Measurements from ENCODE around the gene EXOC4. TPM values are rescaled to one million over a fixed set of nuclear protein-coding genes. Genes with fewer than 3 reads are reported as not detected.
A peak's percentile ranks its signal among the peaks of the same experiment; 100 is the strongest.

Gene EXOC4
- total RNA-seq, 2 donors from 2014 or later: 53.5 to 62.3 TPM

DNA sequence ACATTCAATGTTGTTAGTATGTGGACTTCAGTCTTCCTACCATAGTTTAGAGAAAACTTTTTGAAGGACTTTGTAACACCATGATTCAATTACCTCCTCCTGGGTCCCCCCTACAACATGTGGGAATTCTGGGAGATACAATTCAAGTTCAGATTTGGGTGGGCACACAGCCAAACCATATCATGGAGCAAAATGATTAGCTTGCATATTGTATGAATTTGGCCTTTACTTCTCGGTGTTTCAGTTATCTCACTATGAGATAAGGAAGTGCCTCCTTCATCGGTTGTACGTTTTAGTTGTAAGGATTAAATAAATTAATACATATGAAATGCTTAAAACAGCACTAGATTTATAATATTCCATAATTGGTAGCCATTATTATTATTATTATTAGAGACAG lies 428.7 kb downstream of the EXOC4 start:
- Mint-ChIP-seq H3K27me3 (no peaks in the 10 kb centered on the region), H3K36me3 (ENCODE audit: low read depth) (no peaks in the 10 kb centered on the region), H3K4me3 (no peak overlapping the region), H3K27ac (no peak overlapping the region), H3K9me3 (no peaks in the 10 kb centered on the region), H3K4me1 (no peaks in the 10 kb centered on the region)
- ATAC-seq (replicated peaks): no peak

DNA sequence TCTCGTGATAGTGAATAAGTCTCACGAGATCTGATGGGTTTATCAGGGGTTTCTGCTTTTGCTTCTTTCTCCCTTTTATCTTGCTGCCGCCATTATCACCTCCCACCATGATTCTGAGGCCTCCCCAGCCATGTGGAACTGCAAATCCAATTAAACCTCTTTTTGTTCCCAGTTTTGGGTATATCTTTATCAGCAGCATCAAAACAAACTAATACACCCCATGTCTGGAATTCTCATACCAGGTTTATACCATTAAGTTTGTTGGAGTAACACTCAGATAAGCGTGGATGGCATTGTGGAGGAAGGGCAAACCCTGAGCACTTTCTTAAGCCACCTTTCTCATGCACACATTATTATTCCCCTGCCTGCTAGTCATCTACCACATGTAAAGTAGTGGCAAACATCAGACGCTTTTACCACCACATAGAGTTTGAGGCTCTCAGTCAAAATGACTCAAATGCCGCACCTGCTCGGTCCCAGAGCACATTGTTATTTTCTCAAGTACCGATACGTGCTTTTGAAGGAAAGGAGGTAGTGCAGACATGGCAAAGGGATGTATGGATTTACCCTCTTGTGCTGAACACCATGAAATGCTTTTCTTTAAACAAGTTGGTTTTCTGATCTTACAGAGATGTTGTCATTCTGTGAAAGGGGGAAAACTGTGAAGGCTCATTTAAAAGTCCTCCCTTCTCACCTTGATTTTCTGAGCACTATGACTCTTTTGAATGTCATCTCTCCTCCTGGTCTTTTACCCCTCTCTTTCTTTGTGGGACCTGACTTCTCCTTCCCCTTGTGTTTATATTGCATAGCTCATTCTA lies 429.7 kb downstream of the EXOC4 start:
- peak; percentile 53 for ATAC-seq (replicated peaks)
- no peaks in the 10 kb centered on the region for H3K9me3 Mint-ChIP-seq
- no peaks in the 10 kb centered on the region for H3K27me3 Mint-ChIP-seq

DNA sequence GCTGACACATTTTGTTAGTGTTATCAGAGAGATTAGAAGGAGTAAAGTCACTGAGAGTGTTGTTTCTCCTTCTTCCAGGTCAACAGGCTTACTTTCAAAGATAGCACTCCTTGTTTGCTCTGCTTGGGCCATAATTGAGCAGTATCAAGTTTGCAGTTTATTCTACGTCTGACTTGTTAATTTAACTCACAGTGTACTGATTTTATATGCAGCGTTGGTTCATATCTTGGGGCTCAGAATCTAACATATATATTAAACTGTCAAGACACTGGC lies 430.2 kb downstream of the EXOC4 start:
- Mint-ChIP-seq H3K9me3 (no peaks in the 10 kb centered on the region), H3K4me3 (no peak overlapping the region), H3K4me1 (no peaks in the 10 kb centered on the region), H3K27me3 (no peaks in the 10 kb centered on the region), H3K36me3 (ENCODE audit: low read depth) (no peaks in the 10 kb centered on the region), H3K27ac (no peak overlapping the region)
- no peak for ATAC-seq (replicated peaks)

More for the DNA sequence above, 429.7 kb downstream of the EXOC4 start:
- Mint-ChIP-seq H3K4me1 (no peaks in the 10 kb centered on the region), H3K27ac (no peak overlapping the region), H3K36me3 (ENCODE audit: low read depth) (no peaks in the 10 kb centered on the region), H3K4me3 (no peak overlapping the region)

DNA sequence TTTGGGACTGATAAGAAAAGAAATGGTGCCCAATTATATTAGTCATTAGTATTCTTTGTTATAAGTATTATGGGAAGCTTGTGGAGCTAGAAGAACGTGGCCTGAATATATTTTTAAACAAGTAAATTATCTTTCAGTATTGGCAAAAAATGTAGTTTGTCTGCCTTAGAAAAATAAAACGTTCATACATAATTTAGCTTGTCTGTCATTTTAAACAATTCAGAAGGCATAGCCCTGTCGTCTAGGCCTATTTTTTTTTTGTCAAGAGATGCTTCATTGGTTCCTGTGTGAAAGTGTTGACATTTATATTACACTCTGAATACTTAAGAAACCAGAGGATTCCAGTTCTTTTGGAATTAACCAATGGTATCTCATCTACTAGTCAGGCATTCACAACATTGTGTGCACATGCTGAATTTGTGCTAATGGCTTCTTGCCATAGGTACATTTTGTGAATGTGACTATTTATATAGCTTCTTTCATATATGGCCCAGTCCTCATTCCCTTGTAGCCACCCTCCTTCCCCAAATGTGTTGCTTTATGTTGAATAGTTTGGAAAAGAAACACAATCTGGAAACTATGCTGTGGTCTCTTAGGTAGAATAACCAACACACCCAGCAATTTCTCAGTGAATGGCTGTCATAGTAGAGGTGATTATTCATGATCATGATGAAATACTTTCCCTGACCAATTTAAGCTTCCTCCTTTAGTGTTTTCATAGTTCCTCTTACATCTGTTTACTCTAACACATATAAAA lies 435.8 kb downstream of the EXOC4 start:
- Mint-ChIP-seq H3K4me1 (no peaks in the 10 kb centered on the region), H3K36me3 (ENCODE audit: low read depth) (no peaks in the 10 kb centered on the region), H3K4me3 (no peak overlapping the region), H3K9me3 (no peaks in the 10 kb centered on the region), H3K27ac (no peak overlapping the region), H3K27me3 (no peaks in the 10 kb centered on the region)
- no peak for ATAC-seq (replicated peaks)

DNA sequence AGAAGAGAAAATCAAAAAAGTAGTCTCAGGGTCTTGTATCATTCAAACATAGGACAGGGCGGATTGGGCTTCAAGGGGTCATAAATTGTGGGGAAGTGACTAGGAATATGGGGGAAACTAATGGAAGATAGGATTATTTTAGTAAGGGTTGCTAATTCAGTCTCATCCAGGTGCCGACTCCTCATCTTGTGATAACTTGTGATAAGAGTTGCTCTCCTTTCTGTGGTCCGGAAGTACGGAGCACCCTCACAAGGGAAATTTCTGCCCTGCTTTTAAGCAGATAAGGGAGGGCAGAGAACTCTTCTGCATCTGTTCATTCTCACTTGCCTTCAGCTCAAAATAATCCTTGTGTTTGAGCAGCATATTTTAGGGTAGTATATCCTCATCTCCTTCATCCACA lies 437.9 kb downstream of the EXOC4 start:
- Mint-ChIP-seq H3K27me3 (no peaks in the 10 kb centered on the region), H3K9me3 (no peaks in the 10 kb centered on the region), H3K27ac (no peak overlapping the region), H3K36me3 (ENCODE audit: low read depth) (no peaks in the 10 kb centered on the region), H3K4me1 (no peaks in the 10 kb centered on the region), H3K4me3 (no peak overlapping the region)
- ATAC-seq (replicated peaks): no peak

DNA sequence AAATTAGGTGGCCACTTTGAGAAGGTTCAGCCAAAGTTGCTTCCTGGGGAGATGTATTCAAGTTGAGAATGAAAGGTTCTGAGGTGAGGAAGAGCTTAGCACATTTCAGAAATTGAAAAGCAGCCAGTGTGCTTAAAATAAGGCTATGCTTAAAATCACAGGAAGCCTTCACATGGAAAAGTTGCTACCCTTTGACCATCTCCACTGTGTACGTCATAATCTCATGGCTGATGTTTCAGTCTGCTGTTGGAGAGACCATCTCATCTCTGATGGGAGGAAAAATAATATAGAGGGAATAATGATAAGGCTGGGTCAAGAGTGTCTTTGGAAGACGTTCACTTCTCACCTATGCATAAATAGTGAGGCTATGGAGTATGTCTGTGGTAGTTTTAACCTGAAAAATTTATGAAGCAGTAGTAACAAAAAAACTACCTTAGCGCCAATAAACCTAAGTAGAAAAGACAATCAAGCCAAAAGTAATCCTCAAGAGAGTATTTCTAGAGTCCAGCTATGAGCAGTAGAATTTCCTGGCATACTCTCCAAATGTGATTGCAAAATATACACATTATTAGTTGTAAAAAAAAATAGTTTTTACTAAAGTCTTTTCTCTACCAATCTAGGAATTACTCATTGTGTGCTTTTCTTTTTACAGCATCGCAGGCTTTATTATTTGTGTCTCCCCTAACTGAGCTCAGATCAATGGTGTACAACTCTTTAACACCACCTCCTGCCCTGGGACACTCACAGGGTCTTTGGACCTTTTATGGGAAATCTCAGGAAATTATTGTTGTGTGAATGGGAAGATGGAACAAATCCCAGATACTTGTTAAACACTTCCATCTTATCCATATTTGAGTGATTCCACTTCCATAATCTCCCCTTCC lies 439.1 kb downstream of the EXOC4 start:
- Mint-ChIP-seq H3K4me3 (no peak overlapping the region), H3K36me3 (ENCODE audit: low read depth) (no peaks in the 10 kb centered on the region)
- ATAC-seq (replicated peaks): no peak

DNA sequence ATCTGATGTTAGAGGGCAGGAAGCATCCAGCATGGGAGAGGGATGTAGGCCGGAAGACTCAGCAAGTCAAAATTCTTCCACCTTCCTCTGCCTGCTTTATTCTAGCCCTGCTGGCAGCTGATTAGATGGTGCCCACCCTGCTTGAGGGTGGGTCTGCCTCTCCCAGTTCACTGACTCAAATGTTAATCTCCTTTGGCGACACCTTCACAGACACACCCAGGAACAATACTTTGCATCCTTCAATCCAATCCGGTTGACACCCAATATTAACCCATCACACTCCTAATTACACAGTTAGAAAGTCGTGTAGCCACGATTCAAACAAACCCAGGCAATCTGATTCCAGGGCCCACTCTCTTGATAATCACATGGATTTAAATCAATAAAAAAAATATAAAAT lies 440.4 kb downstream of the EXOC4 start:
- Mint-ChIP-seq H3K27ac (no peak overlapping the region), H3K27me3 (no peaks in the 10 kb centered on the region), H3K36me3 (ENCODE audit: low read depth) (no peaks in the 10 kb centered on the region), H3K4me3 (no peak overlapping the region), H3K4me1 (no peaks in the 10 kb centered on the region), H3K9me3 (no peaks in the 10 kb centered on the region)
- no peak for ATAC-seq (replicated peaks)

More for the DNA sequence above, 439.1 kb downstream of the EXOC4 start:
- Mint-ChIP-seq H3K27me3 (no peaks in the 10 kb centered on the region), H3K4me1 (no peaks in the 10 kb centered on the region), H3K27ac (no peak overlapping the region), H3K9me3 (no peaks in the 10 kb centered on the region)

DNA sequence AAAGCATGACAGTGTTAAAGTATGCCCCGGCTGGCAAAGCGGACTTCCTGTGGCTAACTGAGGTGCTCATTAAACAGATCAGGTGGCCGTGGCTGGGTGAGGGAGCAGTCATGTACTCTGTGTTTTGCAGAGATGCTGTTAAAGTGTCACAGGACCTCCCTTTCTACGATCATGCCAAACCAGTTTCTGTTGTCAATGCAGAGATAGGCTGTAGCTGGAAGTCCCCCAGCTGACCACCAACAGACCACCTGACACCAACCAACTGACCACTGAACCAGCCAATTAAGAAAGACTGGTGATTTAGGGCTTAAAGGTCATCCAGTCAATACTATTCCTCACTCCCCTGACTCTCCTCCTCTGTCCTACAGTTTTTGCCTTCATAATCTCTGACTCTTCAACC lies 443.2 kb downstream of the EXOC4 start:
- no peak for ATAC-seq (replicated peaks)
- no peaks in the 10 kb centered on the region for H3K36me3 Mint-ChIP-seq (ENCODE audit: low read depth)
- H3K4me3 Mint-ChIP-seq: no peak overlapping the region
- no peaks in the 10 kb centered on the region for H3K4me1 Mint-ChIP-seq
- no peaks in the 10 kb centered on the region for H3K9me3 Mint-ChIP-seq
- H3K27me3 Mint-ChIP-seq: no peaks in the 10 kb centered on the region
- no peak overlapping the region for H3K27ac Mint-ChIP-seq

DNA sequence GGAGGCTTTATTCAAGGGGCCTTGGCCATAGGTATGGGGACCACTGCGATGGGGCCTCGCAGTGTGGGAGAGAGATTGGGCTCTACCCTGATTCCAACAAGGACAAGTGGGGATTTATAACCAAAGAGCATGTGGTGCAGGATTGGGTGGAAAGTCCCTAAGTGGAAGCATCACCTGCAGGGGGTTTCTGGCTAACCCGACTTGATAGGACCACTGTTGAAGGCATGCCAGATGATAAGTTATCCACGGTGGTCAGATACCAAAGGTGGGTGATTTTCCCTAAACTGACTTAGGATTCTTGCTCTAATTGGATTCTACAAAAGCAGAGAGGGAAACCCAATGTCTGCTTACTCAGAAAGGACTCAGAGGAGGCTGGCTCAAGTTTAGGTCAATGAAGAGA lies 444.7 kb downstream of the EXOC4 start:
- H3K27ac Mint-ChIP-seq: no peak overlapping the region
- no peaks in the 10 kb centered on the region for H3K9me3 Mint-ChIP-seq
- no peaks in the 10 kb centered on the region for H3K36me3 Mint-ChIP-seq (ENCODE audit: low read depth)
- H3K4me3 Mint-ChIP-seq: no peak overlapping the region
- H3K27me3 Mint-ChIP-seq: no peaks in the 10 kb centered on the region
- no peaks in the 10 kb centered on the region for H3K4me1 Mint-ChIP-seq
- no peak for ATAC-seq (replicated peaks)

DNA sequence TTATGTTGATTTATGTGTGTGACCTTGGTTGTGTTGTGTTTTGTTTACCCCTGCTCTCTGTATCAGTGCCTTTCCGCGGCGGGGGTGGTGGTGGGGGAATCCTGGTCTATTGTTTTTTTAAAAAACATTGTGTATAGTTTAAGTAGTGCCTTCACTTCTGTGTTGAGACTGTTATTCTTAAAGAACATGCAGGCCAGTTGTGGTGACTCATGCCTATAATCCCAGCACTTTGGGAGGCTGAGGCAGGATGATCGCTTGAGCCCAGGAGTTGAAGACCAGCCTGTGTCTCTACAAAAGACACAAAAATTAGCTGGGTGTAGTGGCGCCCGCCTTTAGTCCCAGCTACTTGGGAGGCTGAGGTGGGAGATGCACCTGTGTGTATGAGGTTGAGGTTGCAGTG lies 445.2 kb downstream of the EXOC4 start:
- Mint-ChIP-seq H3K27me3 (no peaks in the 10 kb centered on the region), H3K27ac (no peak overlapping the region), H3K9me3 (no peaks in the 10 kb centered on the region), H3K4me3 (no peak overlapping the region), H3K36me3 (ENCODE audit: low read depth) (no peaks in the 10 kb centered on the region), H3K4me1 (no peaks in the 10 kb centered on the region)
- no peak for ATAC-seq (replicated peaks)

DNA sequence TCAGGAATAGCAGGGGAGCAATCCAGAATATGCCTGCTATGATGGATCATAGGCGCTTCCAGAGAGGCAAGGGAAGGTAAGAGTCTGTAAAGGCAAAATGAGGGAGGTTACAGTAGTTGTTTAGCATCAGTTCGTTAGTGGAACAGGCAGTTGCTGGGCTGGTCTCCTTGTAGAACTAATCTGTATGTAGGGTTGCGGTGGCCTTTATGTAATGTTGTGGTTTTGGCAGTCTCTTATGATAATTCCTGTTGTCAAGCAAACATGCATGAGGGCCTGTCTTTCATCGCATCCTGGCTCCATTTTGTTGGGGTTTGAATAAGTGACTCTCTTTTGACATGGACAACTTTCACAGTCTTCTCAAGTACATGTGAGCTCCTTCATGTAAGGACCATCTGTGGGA lies 446.5 kb downstream of the EXOC4 start:
- no peaks in the 10 kb centered on the region for H3K36me3 Mint-ChIP-seq (ENCODE audit: low read depth)
- no peaks in the 10 kb centered on the region for H3K9me3 Mint-ChIP-seq
- no peaks in the 10 kb centered on the region for H3K27me3 Mint-ChIP-seq
- no peak overlapping the region for H3K27ac Mint-ChIP-seq
- no peak overlapping the region for H3K4me3 Mint-ChIP-seq
- no peaks in the 10 kb centered on the region for H3K4me1 Mint-ChIP-seq
- ATAC-seq (replicated peaks): no peak

DNA sequence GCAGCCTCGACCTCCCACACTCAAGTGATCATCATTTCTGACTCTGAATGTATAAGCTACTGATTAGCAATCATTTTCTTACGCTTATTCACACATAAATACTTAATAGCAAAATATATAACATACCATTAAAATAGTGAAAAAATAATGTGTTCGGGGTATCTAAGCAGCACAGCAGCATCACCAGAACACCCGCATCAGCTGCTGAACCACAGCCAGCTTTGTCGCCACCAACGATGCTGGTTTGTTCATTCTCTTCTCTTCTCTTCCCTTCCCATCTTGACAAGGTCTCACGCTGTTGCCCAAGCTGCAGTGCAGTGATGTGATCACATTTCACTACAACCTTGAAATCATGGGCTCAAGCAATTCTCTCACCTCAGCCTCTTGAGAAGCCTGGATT lies 449.2 kb downstream of the EXOC4 start:
- H3K4me1 Mint-ChIP-seq: no peaks in the 10 kb centered on the region
- no peak for ATAC-seq (replicated peaks)
- no peaks in the 10 kb centered on the region for H3K9me3 Mint-ChIP-seq
- no peaks in the 10 kb centered on the region for H3K36me3 Mint-ChIP-seq (ENCODE audit: low read depth)
- no peak overlapping the region for H3K4me3 Mint-ChIP-seq
- H3K27me3 Mint-ChIP-seq: no peaks in the 10 kb centered on the region
- no peak overlapping the region for H3K27ac Mint-ChIP-seq

DNA sequence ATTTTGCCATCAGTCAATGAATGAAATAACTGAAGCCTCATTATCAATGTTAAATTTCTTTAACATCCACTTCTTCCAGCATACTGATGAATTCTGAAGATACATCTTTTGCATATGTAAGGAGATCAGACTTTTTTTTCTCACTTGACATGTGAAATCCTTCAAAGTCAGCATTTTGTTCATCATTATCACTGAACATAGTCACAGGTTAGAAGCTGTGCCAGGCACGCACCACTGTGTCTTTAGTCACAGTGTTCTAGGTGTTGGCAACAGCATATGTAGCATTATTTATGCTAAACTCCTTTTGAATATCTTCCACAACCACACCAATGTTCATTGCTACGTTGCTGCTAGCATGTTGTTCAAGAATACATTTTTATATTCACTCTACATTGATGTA lies 450.1 kb downstream of the EXOC4 start:
- Mint-ChIP-seq H3K4me1 (no peaks in the 10 kb centered on the region), H3K27me3 (no peaks in the 10 kb centered on the region), H3K4me3 (no peak overlapping the region), H3K9me3 (no peaks in the 10 kb centered on the region), H3K27ac (no peak overlapping the region), H3K36me3 (ENCODE audit: low read depth) (no peaks in the 10 kb centered on the region)
- ATAC-seq (replicated peaks): no peak

DNA sequence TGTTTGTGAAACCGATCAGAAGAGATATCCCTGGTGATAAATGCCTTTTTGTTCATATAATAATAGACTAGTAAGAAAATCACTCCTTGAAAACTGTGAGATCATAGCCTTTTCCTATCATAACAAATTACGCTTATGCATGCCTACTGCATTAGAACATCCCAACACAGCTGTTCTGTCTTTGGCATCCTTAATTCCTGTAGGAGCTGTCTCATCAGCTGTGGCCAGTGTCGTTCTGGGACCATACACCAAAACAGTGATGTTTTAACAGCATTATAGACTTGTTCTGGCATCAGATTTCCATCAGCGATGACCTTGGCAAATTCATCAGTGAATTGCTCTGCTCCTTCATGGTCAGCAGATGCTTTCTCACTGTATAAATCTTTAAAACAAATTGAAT lies 450.7 kb downstream of the EXOC4 start:
- no peak for ATAC-seq (replicated peaks)
- Mint-ChIP-seq H3K36me3 (ENCODE audit: low read depth) (no peaks in the 10 kb centered on the region), H3K27me3 (no peaks in the 10 kb centered on the region), H3K27ac (no peak overlapping the region), H3K4me1 (no peaks in the 10 kb centered on the region), H3K9me3 (no peaks in the 10 kb centered on the region), H3K4me3 (no peak overlapping the region)

DNA sequence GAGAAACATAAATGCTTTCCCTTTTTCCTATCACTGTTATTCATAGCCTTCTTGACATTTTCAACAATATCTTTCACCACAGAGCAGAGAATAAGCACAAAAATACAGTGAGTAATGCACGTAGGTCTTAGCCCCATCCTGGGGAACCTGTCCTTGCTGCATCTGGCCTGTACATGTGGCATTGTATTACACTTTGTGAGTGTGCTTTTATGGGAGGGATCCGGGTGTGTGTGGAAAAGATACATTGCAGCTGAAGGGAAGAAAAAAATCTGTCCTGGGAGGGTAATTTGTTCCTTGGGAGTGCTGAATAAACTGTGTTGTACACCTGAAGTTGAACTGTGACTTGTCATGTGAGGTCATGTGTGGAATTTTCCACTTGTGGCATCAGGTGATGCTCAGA lies 451.6 kb downstream of the EXOC4 start:
- H3K27ac Mint-ChIP-seq: no peak overlapping the region
- H3K9me3 Mint-ChIP-seq: no peaks in the 10 kb centered on the region
- peaks cover 3% of the 10 kb centered on the region for H3K4me1 Mint-ChIP-seq

More for the DNA sequence above, 451.6 kb downstream of the EXOC4 start:
- H3K4me3 Mint-ChIP-seq: no peak overlapping the region
- ATAC-seq (replicated peaks): no peak
- H3K27me3 Mint-ChIP-seq: no peaks in the 10 kb centered on the region
- no peaks in the 10 kb centered on the region for H3K36me3 Mint-ChIP-seq (ENCODE audit: low read depth)
